GM23338 (cell line): ENCODE results near the gene ICE1. TPM values are rescaled to one million over a fixed set of nuclear protein-coding genes. Genes with fewer than 3 reads are reported as not detected.

Source experiments
- ATAC-seq: fragments of 200-7000 bp; cut with Tn5 transposase; 3 replicates; pipeline ENCODE4 v1.9.1; 2020
- DNase-seq: peaks from one replicate; pipeline ENCODE4 v3.0.0-alpha.2; 2015; ENCODE audit warnings: low spot score
- H2AFZ ChIP-seq: fragments of 200-600 bp; sonication (generic); 2 replicates; pipeline ENCODE4 v1.8.0; 2016; ENCODE audit warnings: antibody characterized with exemption, mild to moderate bottlenecking, moderate library complexity
- H3F3A ChIP-seq: fragments of 200-600 bp; sonication (generic); replicated peaks from 2 replicates; pipeline ENCODE4 v1.8.0; 2017; ENCODE audit warnings: antibody characterized with exemption, mixed run types, low read depth
- H3K27ac ChIP-seq: fragments of 200-600 bp; sonication (generic); 2 replicates; pipeline ENCODE4 v1.6.1; 2016; ENCODE audit warnings: low read depth
- H3K27me3 ChIP-seq: fragments of 200-600 bp; sonication (generic); 2 replicates; pipeline ENCODE4 v1.8.0; 2016; ENCODE audit warnings: mild to moderate bottlenecking, mixed run types, moderate library complexity; ENCODE audit not compliant: insufficient read depth
- H3K36me3 ChIP-seq: fragments of 200-600 bp; sonication (generic); 2 replicates; pipeline ENCODE4 v1.8.0; 2016; ENCODE audit warnings: mild to moderate bottlenecking; ENCODE audit not compliant: insufficient read depth
- H3K4me1 ChIP-seq: fragments of 200-600 bp; sonication (generic); 2 replicates; pipeline ENCODE4 v1.8.0; 2016; ENCODE audit warnings: mild to moderate bottlenecking, moderate library complexity; ENCODE audit not compliant: insufficient read depth
- H3K4me2 ChIP-seq: fragments of 200-600 bp; sonication (generic); 2 replicates; pipeline ENCODE4 v1.7.1; 2017; ENCODE audit warnings: mixed run types
- H3K4me3 ChIP-seq: fragments of 200-600 bp; sonication (generic); 2 replicates; pipeline ENCODE4 v1.6.1; 2016; ENCODE audit warnings: mixed run types
- H3K79me2 ChIP-seq: fragments of 200-600 bp; sonication (generic); replicated peaks from 2 replicates; pipeline ENCODE4 v1.8.0; 2017; ENCODE audit warnings: mild to moderate bottlenecking; ENCODE audit not compliant: insufficient read depth
- H3K9me2 ChIP-seq: fragments of 200-600 bp; sonication (generic); 2 replicates; pipeline ENCODE4 v1.8.0; 2017; ENCODE audit not compliant: insufficient read depth
- H4K20me1 ChIP-seq: fragments of 200-600 bp; sonication (generic); replicated peaks from 2 replicates; pipeline ENCODE4 v1.8.0; 2017; ENCODE audit warnings: mild to moderate bottlenecking; ENCODE audit not compliant: insufficient read depth
- H3K27ac Mint-ChIP-seq: 2 replicates; pipeline ENCODE4 v1.8.0; 2020; ENCODE audit warnings: inconsistent platforms, mild to moderate bottlenecking, moderate library complexity, mixed read lengths
- H3K27me3 Mint-ChIP-seq: 3 replicates; pipeline ENCODE4 v1.8.0; 2022; ENCODE audit warnings: low read depth, mild to moderate bottlenecking, moderate library complexity, mixed read lengths, inconsistent platforms; ENCODE audit not compliant: insufficient read depth, poor library complexity
- H3K36me3 Mint-ChIP-seq: 3 replicates; pipeline ENCODE4 v1.8.0; 2021; ENCODE audit warnings: low read depth, mild to moderate bottlenecking, inconsistent platforms, moderate library complexity, mixed read lengths
- H3K4me1 Mint-ChIP-seq: 3 replicates; pipeline ENCODE4 v1.8.0; 2020; ENCODE audit warnings: mild to moderate bottlenecking, inconsistent platforms, mixed read lengths
- H3K4me3 Mint-ChIP-seq: 3 replicates; pipeline ENCODE4 v1.8.0; 2021; ENCODE audit warnings: moderate library complexity, mild to moderate bottlenecking, inconsistent platforms, mixed read lengths
- H3K9me3 Mint-ChIP-seq: 3 replicates; pipeline ENCODE4 v1.8.0; 2020; ENCODE audit warnings: moderate library complexity, mild to moderate bottlenecking, inconsistent platforms, mixed read lengths
- CREB1 ChIP-seq: fragments of 250-450 bp; sonication (Bioruptor Pico); IDR thresholded peaks from 2 replicates; pipeline ENCODE4 v1.5.0; 2020; ENCODE audit warnings: low read depth, mild to moderate bottlenecking, moderate library complexity
- EZH2 ChIP-seq: fragments of 200-600 bp; sonication (generic); IDR thresholded peaks from one replicate; pipeline ENCODE4 v1.8.0; 2017; ENCODE audit warnings: antibody characterized with exemption, mild to moderate bottlenecking, low read depth; ENCODE audit not compliant: unreplicated experiment
- EZH2phosphoT487 ChIP-seq: fragments of 200-600 bp; sonication (generic); IDR thresholded peaks from one replicate; pipeline ENCODE4 v1.8.1; 2018; ENCODE audit warnings: antibody characterized with exemption; ENCODE audit not compliant: unreplicated experiment
- JUNB ChIP-seq: IDR thresholded peaks from one replicate; pipeline ENCODE4 v1.6.1; 2016; ENCODE audit warnings: antibody characterized with exemption; ENCODE audit not compliant: unreplicated experiment
- NANOG ChIP-seq: IDR thresholded peaks from 2 replicates; pipeline ENCODE4 v1.6.1; 2016; ENCODE audit warnings: antibody characterized with exemption, borderline replicate concordance
- POLR2AphosphoS5 ChIP-seq: IDR thresholded peaks from 2 replicates; pipeline ENCODE4 v1.6.1; 2016; ENCODE audit warnings: antibody characterized with exemption, low read depth
- STAT1 ChIP-seq: IDR thresholded peaks from one replicate; pipeline ENCODE4 v1.6.1; 2016; ENCODE audit warnings: antibody characterized with exemption; ENCODE audit not compliant: unreplicated experiment
- ZNF114 ChIP-seq: fragments of 250-450 bp; sonication (Bioruptor Pico); IDR thresholded peaks from 2 replicates; pipeline ENCODE4 v1.5.0; 2020; ENCODE audit warnings: mild to moderate bottlenecking, moderate library complexity
- ZNF331 ChIP-seq: fragments of 250-450 bp; sonication (Bioruptor Pico); IDR thresholded peaks from 2 replicates; pipeline ENCODE4 v1.5.0; 2020; ENCODE audit warnings: low read depth, mild to moderate bottlenecking, moderate library complexity
- ZNF462 ChIP-seq: fragments of 250-450 bp; sonication (Bioruptor Pico); IDR thresholded peaks from 2 replicates; pipeline ENCODE4 v1.5.0; 2020; ENCODE audit warnings: mild to moderate bottlenecking, moderate library complexity
- polyA plus RNA-seq: library from polyadenylated mRNA; unstranded; fragments of >200 nt; fragmentation: Nextera tagmentation; extraction: Ambion mirVana; gene quantifications from 2 replicates; pipeline ENCODE4 v1.2.1, GENCODE V29; 2016
- total RNA-seq: library from RNA; depleted of rRNA; stranded (reverse); fragments of >200 nt; shearing (Covaris generic); gene quantifications from 2 replicates; pipeline ENCODE4 v1.2.3, GENCODE V29; 2014
- TF ChIP-seq, protein P1 (sequence below): IDR thresholded peaks from one replicate; pipeline ENCODE4 v1.6.1; 2018; ENCODE audit warnings: antibody characterized with exemption; ENCODE audit not compliant: unreplicated experiment
- TF ChIP-seq, protein P2 (sequence below), 2 experiments: fragments of 200-600 bp in 1 of 2; sonication (generic) in 1 of 2; conservative IDR thresholded peaks; 2 replicates each; pipeline versions ENCODE4 v1.5.1 to v1.6.1; 2016 to 2017; ENCODE audit warnings: antibody characterized with exemption in 2 of 2, low read depth in 2 of 2, mild to moderate bottlenecking in 2 of 2, moderate library complexity in 1 of 2
- TF ChIP-seq, protein P3 (sequence below): IDR thresholded peaks from 2 replicates; pipeline ENCODE4 v1.6.1; 2016; ENCODE audit warnings: antibody characterized with exemption

ICE1 gene
- total and polyA plus RNA-seq, 2 experiments from 2014 or later: 59.5 to 65.1 TPM

GRCh38 chr5:5386329-5386728 lies 36.1 kb upstream of the ICE1 start:
- H3K27ac ChIP-seq: no peak overlapping the region
- Mint-ChIP-seq H3K27ac (no peak overlapping the region), H3K4me3 (no peak overlapping the region), H3K36me3 (peaks cover 11% of the 10 kb centered on the region), H3K9me3 (peaks cover 9% of the 10 kb centered on the region; the same call in 1 of the 3 replicates), H3K4me1 (peaks cover 4% of the 10 kb centered on the region; the same call in 1 of the 3 replicates), H3K27me3 (peaks cover 6% of the 10 kb centered on the region)
- no peak overlapping the region for H3K4me3 ChIP-seq
- TF ChIP-seq ZNF331 (CRISPR knock-in tag) (no peak), POLR2AphosphoS5 (no peak), STAT1 (no peak), CREB1 (CRISPR knock-in tag) (no peak), EZH2phosphoT487 (no peak), ZNF114 (no peak), EZH2 (no peak), NANOG (no peak), ZNF462 (no peak), JUNB (no peak)
- TF ChIP-seq, protein P1, sequence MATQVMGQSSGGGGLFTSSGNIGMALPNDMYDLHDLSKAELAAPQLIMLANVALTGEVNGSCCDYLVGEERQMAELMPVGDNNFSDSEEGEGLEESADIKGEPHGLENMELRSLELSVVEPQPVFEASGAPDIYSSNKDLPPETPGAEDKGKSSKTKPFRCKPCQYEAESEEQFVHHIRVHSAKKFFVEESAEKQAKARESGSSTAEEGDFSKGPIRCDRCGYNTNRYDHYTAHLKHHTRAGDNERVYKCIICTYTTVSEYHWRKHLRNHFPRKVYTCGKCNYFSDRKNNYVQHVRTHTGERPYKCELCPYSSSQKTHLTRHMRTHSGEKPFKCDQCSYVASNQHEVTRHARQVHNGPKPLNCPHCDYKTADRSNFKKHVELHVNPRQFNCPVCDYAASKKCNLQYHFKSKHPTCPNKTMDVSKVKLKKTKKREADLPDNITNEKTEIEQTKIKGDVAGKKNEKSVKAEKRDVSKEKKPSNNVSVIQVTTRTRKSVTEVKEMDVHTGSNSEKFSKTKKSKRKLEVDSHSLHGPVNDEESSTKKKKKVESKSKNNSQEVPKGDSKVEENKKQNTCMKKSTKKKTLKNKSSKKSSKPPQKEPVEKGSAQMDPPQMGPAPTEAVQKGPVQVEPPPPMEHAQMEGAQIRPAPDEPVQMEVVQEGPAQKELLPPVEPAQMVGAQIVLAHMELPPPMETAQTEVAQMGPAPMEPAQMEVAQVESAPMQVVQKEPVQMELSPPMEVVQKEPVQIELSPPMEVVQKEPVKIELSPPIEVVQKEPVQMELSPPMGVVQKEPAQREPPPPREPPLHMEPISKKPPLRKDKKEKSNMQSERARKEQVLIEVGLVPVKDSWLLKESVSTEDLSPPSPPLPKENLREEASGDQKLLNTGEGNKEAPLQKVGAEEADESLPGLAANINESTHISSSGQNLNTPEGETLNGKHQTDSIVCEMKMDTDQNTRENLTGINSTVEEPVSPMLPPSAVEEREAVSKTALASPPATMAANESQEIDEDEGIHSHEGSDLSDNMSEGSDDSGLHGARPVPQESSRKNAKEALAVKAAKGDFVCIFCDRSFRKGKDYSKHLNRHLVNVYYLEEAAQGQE: no peak
- TF ChIP-seq, protein P2, sequence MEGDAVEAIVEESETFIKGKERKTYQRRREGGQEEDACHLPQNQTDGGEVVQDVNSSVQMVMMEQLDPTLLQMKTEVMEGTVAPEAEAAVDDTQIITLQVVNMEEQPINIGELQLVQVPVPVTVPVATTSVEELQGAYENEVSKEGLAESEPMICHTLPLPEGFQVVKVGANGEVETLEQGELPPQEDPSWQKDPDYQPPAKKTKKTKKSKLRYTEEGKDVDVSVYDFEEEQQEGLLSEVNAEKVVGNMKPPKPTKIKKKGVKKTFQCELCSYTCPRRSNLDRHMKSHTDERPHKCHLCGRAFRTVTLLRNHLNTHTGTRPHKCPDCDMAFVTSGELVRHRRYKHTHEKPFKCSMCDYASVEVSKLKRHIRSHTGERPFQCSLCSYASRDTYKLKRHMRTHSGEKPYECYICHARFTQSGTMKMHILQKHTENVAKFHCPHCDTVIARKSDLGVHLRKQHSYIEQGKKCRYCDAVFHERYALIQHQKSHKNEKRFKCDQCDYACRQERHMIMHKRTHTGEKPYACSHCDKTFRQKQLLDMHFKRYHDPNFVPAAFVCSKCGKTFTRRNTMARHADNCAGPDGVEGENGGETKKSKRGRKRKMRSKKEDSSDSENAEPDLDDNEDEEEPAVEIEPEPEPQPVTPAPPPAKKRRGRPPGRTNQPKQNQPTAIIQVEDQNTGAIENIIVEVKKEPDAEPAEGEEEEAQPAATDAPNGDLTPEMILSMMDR (conservative IDR thresholded peaks at IDR 0.05; ENCODE audit: low read depth in 2 of 2): no peak
- TF ChIP-seq, protein P3, sequence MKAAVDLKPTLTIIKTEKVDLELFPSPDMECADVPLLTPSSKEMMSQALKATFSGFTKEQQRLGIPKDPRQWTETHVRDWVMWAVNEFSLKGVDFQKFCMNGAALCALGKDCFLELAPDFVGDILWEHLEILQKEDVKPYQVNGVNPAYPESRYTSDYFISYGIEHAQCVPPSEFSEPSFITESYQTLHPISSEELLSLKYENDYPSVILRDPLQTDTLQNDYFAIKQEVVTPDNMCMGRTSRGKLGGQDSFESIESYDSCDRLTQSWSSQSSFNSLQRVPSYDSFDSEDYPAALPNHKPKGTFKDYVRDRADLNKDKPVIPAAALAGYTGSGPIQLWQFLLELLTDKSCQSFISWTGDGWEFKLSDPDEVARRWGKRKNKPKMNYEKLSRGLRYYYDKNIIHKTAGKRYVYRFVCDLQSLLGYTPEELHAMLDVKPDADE: no peak
- DNase-seq (no peak), ATAC-seq (no peak)
- no peak overlapping the region for H3K4me2 ChIP-seq
- H3K36me3 ChIP-seq: no peaks in the 10 kb centered on the region
- H3F3A ChIP-seq: no peaks in the 10 kb centered on the region
- H3K4me1 ChIP-seq: no peaks in the 10 kb centered on the region
- H4K20me1 ChIP-seq: no peaks in the 10 kb centered on the region
- H3K79me2 ChIP-seq: no peaks in the 10 kb centered on the region
- H2AFZ ChIP-seq: no peak overlapping the region
- H3K9me2 ChIP-seq: 0 out of 2 replicates have a peak, but pooled peaks cover 2% of the 10 kb centered on the region
- no peaks in the 10 kb centered on the region for H3K27me3 ChIP-seq
